ENCODE data around the gene LINGO1.

DNA sequence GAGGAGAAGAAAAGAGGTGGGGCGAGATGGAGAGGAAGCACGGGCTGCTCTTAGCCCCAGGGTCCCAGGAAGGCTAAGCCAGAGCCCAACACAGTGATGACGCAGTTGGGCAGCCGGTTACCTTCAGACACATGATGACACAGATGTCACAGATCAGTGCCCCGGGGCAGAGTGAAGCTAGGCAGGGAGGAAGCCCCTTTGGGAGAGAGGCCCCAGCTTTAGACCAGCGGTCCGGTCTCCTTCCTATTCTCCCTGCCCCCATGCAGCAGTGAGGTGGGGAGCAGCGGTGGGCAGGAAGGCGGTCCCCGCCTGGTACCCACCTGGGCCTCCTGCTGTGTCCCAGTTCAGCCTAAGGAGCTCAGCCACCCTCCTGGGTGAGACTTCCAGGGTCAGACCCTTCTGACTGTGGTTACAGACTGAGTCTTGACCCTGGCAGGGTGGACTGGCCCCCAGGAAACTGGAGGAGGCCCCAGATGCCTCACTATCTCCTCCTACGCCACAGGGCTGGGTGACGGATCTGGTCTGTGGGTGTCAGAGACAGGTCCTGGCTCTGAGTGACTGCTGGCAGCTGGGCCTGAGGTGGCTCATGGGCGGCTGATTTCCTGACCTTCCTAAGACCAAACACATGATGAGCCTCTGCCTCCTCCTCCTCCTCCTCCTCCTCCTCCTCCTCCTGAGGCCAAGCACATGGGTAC, 38.8 kb upstream of the LINGO1 start:
- TF ChIP-seq, protein P1, sequence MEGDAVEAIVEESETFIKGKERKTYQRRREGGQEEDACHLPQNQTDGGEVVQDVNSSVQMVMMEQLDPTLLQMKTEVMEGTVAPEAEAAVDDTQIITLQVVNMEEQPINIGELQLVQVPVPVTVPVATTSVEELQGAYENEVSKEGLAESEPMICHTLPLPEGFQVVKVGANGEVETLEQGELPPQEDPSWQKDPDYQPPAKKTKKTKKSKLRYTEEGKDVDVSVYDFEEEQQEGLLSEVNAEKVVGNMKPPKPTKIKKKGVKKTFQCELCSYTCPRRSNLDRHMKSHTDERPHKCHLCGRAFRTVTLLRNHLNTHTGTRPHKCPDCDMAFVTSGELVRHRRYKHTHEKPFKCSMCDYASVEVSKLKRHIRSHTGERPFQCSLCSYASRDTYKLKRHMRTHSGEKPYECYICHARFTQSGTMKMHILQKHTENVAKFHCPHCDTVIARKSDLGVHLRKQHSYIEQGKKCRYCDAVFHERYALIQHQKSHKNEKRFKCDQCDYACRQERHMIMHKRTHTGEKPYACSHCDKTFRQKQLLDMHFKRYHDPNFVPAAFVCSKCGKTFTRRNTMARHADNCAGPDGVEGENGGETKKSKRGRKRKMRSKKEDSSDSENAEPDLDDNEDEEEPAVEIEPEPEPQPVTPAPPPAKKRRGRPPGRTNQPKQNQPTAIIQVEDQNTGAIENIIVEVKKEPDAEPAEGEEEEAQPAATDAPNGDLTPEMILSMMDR (IDR thresholded peaks at IDR 0.05; ENCODE audit: control extremely low read depth in 1 of 3, insufficient read depth in 1 of 3, low read depth in 1 of 3, low read length in 3 of 3), result no peak
- TF ChIP-seq RBBP5 (IDR thresholded peaks at IDR 0.05; ENCODE audit: borderline replicate concordance, low read depth, low read length) (no peak), USF2 (IDR thresholded peaks at IDR 0.05; ENCODE audit: low read length) (no peak), EGR1 (IDR thresholded peaks at IDR 0.05; ENCODE audit: borderline replicate concordance, low read depth, low read length) (no peak), RAD21 (IDR thresholded peaks at IDR 0.05 in 1 of 2, conservative IDR thresholded peaks at IDR 0.05 in 1 of 2; ENCODE audit: low read depth in 2 of 2, low read length in 2 of 2) (no peak), EZH2 (IDR thresholded peaks at IDR 0.05; ENCODE audit: low read depth, low read length, severe bottlenecking) (no peak), NRF1 (IDR thresholded peaks at IDR 0.05; ENCODE audit: low read depth, low read length) (no peak), TAF1 (IDR thresholded peaks at IDR 0.05; ENCODE audit: low read depth, low read length) (no peak), YY1 (IDR thresholded peaks at IDR 0.05; ENCODE audit: low read depth, low read length) (no peak), SUZ12 (IDR thresholded peaks at IDR 0.05; ENCODE audit: low read length) (no peak)

Measured in H1 (cell line).